Common myeloid progenitor, CD34-positive (primary cell): Measurements from ENCODE around the gene XPR1.

Experiments
- CTCF ChIA-PET: fragments of 350-600 bp; sonication (Branson Sonifier 250); formaldehyde crosslinking; loops from one replicate; lab custom pipeline; 2021; ENCODE audit warnings: antibody characterized with exemption; lab: Charles Lee
- POLR2A ChIA-PET: fragments of 350-600 bp; sonication (Branson Sonifier 250); formaldehyde crosslinking; loops from one replicate; lab custom pipeline; 2021; ENCODE audit warnings: antibody characterized with exemption; lab: Charles Lee
- DNase-seq, 3 donors: peaks; one replicate each; pipeline versions ENCODE4 v3.0.0 to v3.0.0-alpha.2; 2013
- H3K27ac ChIP-seq, 2 experiments: 1 replicate in 1 of 2; 2 replicates in 1 of 2; pipeline ENCODE4 v1.7.0; 2013; ENCODE audit warnings: inconsistent platforms in 2 of 2, low read length in 2 of 2, mild to moderate bottlenecking in 2 of 2, low read depth in 1 of 2, moderate library complexity in 1 of 2; ENCODE audit not compliant: severe bottlenecking in 2 of 2, insufficient read depth in 1 of 2, poor library complexity in 1 of 2
- H3K27me3 ChIP-seq, 5 experiments: replicated peaks in 2 of 5; 1 replicate in 3 of 5; 2 replicates in 2 of 5; pipeline versions ENCODE4 v1.6.1 to v1.7.0; 2013; ENCODE audit warnings: low read length in 4 of 5, mild to moderate bottlenecking in 2 of 5, moderate library complexity in 2 of 5, inconsistent platforms in 1 of 5; ENCODE audit not compliant: insufficient read depth in 5 of 5, control insufficient read depth in 4 of 5
- H3K36me3 ChIP-seq, 4 experiments: 1 replicate in 2 of 4; 2 replicates in 2 of 4; pipeline versions ENCODE4 v1.6.1 to v1.7.0; 2013; ENCODE audit warnings: low read length in 3 of 4, control low read depth in 1 of 4, mild to moderate bottlenecking in 1 of 4; ENCODE audit not compliant: control insufficient read depth in 4 of 4, insufficient read depth in 4 of 4
- H3K4me1 ChIP-seq, 4 experiments: 1 replicate in 3 of 4; 2 replicates in 1 of 4; pipeline versions ENCODE4 v1.6.1 to v1.7.1; 2013; ENCODE audit warnings: low read length in 3 of 4, mild to moderate bottlenecking in 3 of 4, control low read depth in 1 of 4, inconsistent platforms in 1 of 4, moderate library complexity in 1 of 4; ENCODE audit not compliant: control insufficient read depth in 4 of 4, insufficient read depth in 4 of 4; ENCODE audit errors: control extremely low read depth in 1 of 4
- H3K4me3 ChIP-seq, 7 experiments: 1 replicate in 4 of 7; 2 replicates in 3 of 7; pipeline versions ENCODE4 v1.5.1 to v1.7.0; 2013; ENCODE audit warnings: mild to moderate bottlenecking in 7 of 7, low read length in 6 of 7, moderate library complexity in 6 of 7, inconsistent platforms in 2 of 7, low read depth in 2 of 7, control low read depth in 1 of 7; ENCODE audit not compliant: insufficient read depth in 4 of 7, control insufficient read depth in 1 of 7; ENCODE audit errors: extremely low read depth in 1 of 7
- H3K9me3 ChIP-seq, 5 experiments: 1 replicate in 4 of 5; 2 replicates in 1 of 5; pipeline versions ENCODE4 v1.6.1 to v1.7.1; 2013; ENCODE audit warnings: low read length in 4 of 5, mild to moderate bottlenecking in 2 of 5, inconsistent platforms in 1 of 5, low read depth in 1 of 5, moderate library complexity in 1 of 5; ENCODE audit not compliant: control insufficient read depth in 4 of 5, insufficient read depth in 2 of 5; ENCODE audit errors: control extremely low read depth in 1 of 5
- WGBS: methylation state at CpG from one replicate; pipeline ENCODE4 v1.1.5; 2013; ENCODE audit not compliant: insufficient coverage; 5-methylcytosine and 5-hydroxymethylcytosine counted together

The XPR1 gene

DNA sequence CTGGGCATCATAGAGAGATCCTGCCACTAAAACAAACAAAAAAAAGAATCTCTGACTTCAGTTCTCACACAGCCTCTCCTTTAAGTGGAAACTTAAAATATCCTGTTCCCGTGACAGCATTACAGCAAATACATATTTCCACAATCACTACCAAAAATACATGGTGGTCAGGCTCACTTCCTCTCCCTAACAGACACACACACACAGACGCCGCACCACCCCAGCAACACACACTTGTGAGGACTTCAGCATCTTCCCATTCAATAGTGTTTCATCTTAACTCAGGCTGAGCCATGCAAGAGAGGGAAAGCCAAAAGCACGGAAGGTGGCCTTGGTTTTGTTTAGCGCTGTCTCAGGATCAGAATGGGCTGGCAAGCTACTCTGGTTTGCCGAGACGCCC lies 302.7 kb downstream of the XPR1 start:
- ChIA-PET CTCF (no interaction called here), POLR2A (interaction anchor here (0.6 kb wide), 2 partner anchors 88 to 124 kb away, joined by 3 read pairs; no protein-coding TSS in a partner anchor)

DNA sequence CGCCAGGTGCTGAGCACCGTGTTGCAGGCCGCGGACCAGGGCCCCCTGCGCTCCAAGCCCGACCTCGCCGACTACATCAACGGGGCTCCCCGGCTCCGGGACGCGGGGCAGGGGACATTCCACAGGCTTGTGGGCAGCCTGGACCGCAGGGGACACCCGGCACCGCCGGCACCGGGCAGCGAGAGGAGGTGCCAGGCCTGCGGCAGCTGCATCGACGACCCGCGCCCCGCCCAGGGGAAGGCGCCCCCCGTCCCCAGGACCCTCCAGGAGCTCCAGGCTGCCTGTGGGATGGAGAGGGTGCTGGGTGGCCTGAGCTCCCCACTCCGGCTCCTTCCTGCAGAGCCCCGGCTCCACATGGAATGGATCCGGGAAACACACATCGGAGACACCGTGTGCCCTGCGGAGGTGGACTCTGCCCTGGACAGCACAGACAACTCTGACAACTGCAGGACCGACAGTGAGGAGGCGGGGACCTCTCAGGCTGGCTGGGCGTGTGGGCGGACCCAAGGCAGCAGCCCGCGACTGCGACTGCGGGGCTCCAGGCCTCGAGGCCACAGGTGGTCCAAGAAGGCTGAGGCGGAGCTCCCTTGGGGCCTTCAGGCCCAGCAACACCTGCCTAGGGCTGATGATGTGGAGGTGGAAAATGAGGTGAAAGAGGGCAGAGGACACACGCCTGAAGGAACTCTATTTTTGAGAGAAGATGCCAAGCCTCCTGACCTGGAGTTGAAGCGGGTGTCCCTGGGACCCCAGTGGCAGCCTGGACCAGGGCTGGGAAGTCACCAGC lies 303.7 kb downstream of the XPR1 start:
- H3K4me1 ChIP-seq, result peaks cover 2 to 57% (median 43%) of the 10 kb centered on the region in 4 experiments
- POLR2A ChIA-PET, result no interaction called here
- no peaks in the 10 kb centered on the region for H3K36me3 ChIP-seq
- H3K4me3 ChIP-seq, result peak overlapping the region in 1 of 7 experiments; percentile 4
- DNase-seq, result no peak
- H3K27me3 ChIP-seq, result peaks cover 0 to 2% (median 0%) of the 10 kb centered on the region in 5 experiments
- H3K27ac ChIP-seq, result no peak overlapping the region
- WGBS, result 93% methylated on average over 45 of the region's 45 CpGs
- CTCF ChIA-PET, result no interaction called here
- H3K9me3 ChIP-seq, result no peaks in the 10 kb centered on the region

More for the DNA sequence above, 302.7 kb downstream of the XPR1 start:
- no peaks in the 10 kb centered on the region for H3K36me3 ChIP-seq
- 39% methylated on average over 5 of the region's 7 CpGs for WGBS
- peaks cover 2 to 57% (median 43%) of the 10 kb centered on the region in 4 experiments for H3K4me1 ChIP-seq
- H3K27ac ChIP-seq, result no peak overlapping the region
- peak in 2 of 3 donors; percentile 66 to 78 for DNase-seq
- peak overlapping the region in 2 of 7 experiments; percentile 25 to 45 for H3K4me3 ChIP-seq
- no peaks in the 10 kb centered on the region for H3K9me3 ChIP-seq
- peaks cover 0 to 2% (median 0%) of the 10 kb centered on the region in 5 experiments for H3K27me3 ChIP-seq

DNA sequence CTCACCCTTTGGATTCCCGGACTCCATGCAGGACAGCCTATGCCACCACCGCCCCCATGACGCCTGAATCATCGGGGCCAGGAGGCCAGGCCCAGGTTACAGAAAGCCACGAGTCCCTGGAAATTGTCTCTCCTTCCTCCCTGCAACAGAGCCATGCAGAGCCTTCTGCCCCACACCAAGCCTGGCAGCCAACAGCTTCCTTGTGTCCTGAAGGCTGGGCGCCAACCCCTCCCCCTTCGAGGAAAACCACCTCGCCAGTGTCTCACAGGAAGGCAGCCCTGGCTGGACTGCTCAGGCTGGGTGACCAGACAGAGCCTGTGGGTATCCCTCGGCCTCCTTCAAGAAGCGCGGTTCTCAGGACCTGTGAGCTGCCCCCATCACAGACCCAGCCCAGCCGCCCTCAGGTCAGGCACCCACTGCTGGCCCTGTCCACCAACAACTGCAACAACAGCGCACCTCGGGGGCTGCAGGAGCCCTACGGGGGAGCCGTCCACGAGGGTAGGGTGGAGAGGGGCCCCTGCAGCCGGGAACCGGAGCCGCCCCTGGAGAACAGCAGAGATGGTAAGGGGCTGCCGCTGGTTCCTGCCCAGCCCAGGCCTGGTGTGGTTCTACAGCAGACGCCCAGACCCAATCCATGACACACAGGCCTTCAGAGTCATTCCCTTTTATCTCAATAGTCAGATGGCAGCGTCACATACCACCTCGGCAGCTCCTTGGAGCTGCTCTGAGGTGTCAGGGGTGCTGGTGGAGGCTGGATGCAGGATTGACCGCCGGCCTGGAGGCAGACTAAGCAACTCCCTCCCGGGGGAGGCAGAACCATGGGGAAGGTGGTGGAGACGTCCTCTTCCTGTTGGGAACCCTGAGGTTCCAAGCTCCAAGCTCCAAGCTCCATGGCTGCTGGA lies 304.5 kb downstream of the XPR1 start:
- H3K9me3 ChIP-seq, result no peaks in the 10 kb centered on the region
- H3K27me3 ChIP-seq, result peaks cover 0 to 2% (median 0%) of the 10 kb centered on the region in 5 experiments
- POLR2A ChIA-PET, result no interaction called here
- 90% methylated on average over 19 of the region's 28 CpGs for WGBS
- peaks cover 2 to 57% (median 43%) of the 10 kb centered on the region in 4 experiments for H3K4me1 ChIP-seq
- no peaks in the 10 kb centered on the region for H3K36me3 ChIP-seq
- H3K4me3 ChIP-seq, result no peak overlapping the region
- DNase-seq, result no peak
- no peak overlapping the region for H3K27ac ChIP-seq
- CTCF ChIA-PET, result interaction anchor here (0.9 kb wide), 1 partner anchor 9 kb away, joined by 3 read pairs; no protein-coding TSS in a partner anchor

GRCh38 chr1:180937012-180937372 lies 305.2 kb downstream of the XPR1 start:
- Histone ChIP-seq H3K27me3 (peaks cover 0 to 2% (median 0%) of the 10 kb centered on the region in 5 experiments), H3K27ac (no peak overlapping the region), H3K4me1 (peaks cover 2 to 53% (median 43%) of the 10 kb centered on the region in 4 experiments), H3K36me3 (no peaks in the 10 kb centered on the region), H3K4me3 (no peak overlapping the region), H3K9me3 (no peaks in the 10 kb centered on the region)
- WGBS, result 100% methylated on average over 1 of the region's 1 CpG
- no peak for DNase-seq
- ChIA-PET CTCF (interaction anchor here (0.9 kb wide), 1 partner anchor 8 kb away, joined by 3 read pairs; no protein-coding TSS in a partner anchor), POLR2A (no interaction called here)

DNA sequence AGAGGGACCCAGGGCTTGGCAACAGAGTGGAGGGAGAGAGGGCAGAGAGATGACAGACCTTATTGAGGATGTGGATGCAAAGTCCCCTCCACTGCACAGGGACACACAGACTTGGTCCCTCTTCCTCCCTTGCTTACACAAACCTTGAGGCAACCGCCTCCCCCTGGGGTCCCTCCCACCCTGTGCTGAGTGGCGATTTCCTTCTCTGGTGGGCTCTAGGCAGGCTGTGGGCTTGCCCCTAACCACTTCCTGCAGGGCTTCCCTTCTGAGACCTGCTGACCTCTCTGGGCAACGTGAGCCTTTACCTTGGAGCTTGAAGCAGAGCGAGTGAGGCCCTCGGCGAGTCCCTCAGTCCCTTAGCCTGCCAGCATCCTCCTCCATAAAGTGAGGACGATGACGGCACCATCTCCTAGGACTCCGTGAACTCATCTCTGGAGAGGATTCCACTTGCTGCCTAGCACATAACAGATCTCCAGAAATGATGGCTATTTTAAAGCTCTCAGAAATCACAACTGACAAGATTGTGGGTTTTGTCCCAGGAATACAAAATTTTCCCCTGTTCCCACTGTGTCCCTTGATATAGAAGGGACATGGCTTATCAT lies 305.9 kb downstream of the XPR1 start:
- no peaks in the 10 kb centered on the region for H3K9me3 ChIP-seq
- H3K4me1 ChIP-seq, result peaks cover 2 to 53% (median 43%) of the 10 kb centered on the region in 4 experiments
- peaks cover 0 to 2% (median 0%) of the 10 kb centered on the region in 5 experiments for H3K27me3 ChIP-seq
- H3K4me3 ChIP-seq, result peak overlapping the region in 1 of 7 experiments; percentile 3
- ChIA-PET POLR2A (no interaction called here), CTCF (interaction anchor here (0.8 to 1.1 kb wide), 2 partner anchors 15 to 25 kb away, joined by 3 read pairs; partner anchors contain the start of gene KIAA1614)
- DNase-seq, result peak in 2 of 3 donors; percentile 30 to 51
- no peaks in the 10 kb centered on the region for H3K36me3 ChIP-seq
- no peak overlapping the region for H3K27ac ChIP-seq
- WGBS, result 32% methylated on average over 9 of the region's 9 CpGs

DNA sequence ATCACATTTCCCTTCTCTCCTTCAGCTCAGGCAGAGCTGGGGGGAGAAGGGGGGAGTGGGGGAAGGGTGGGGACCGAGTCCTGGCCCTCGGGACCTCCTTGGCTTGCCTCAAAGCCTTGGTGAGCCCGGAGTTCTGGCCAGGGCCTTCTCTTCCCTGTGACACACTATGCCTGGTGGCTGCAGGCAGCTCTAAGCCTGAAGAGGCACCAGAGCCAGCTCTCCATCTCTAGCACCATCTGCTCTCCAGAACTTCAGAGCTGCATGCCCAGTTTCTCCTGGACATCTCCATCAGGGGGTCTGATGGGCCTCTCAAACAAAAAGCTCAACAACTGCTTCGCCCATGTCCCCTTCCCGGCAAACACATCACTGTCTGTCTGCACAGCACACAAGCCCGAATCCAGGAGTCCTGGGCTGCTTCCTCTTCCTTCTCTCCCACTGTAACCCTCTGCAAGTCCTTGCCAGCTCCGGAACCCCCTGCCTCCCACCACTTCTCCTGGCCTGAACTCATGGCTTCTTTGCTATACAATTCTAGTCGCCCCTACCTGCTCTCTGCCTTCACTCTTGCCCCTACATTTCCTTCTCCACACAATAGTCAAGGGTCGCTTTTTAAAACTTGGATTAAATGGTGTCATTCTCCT lies 307.4 kb downstream of the XPR1 start:
- no peak for DNase-seq
- Histone ChIP-seq H3K9me3 (no peaks in the 10 kb centered on the region), H3K27me3 (peaks cover 0 to 2% (median 0%) of the 10 kb centered on the region in 5 experiments), H3K36me3 (no peaks in the 10 kb centered on the region), H3K27ac (no peak overlapping the region), H3K4me1 (peaks cover 0 to 39% (median 35%) of the 10 kb centered on the region in 4 experiments), H3K4me3 (no peak overlapping the region)
- POLR2A ChIA-PET, result no interaction called here
- WGBS, result 78% methylated on average over 9 of the region's 9 CpGs
- CTCF ChIA-PET, result no interaction called here
